ENCODE measurements around the gene PTH1R. TPM values are rescaled to one million over a fixed set of nuclear protein-coding genes. Genes with fewer than 3 reads are reported as not detected.

Gene PTH1R
- polyA plus RNA-seq, 1 of the 3 experiments (the other 2 are of a cell fraction) = 0.07 TPM

DNA sequence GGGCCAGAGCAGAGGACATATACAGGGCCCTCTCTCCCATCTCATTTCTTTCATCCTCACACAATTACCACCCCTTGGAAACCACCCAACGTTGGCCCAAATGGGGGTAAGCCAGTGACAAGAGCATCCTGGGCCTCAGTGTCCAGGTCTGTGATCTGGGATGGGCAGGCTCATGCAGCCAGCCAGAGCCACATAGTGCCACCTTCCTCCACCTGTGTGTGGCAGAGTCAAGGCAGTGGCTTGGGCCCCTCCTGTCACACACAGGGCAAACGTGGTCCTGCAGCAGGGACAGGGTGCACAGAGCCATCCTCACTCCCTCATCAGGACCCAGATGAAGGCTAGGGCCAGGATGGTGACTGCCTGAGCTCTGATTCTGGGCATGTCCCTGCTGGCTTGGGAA is 12.0 kb upstream of the PTH1R start:
- Histone ChIP-seq H3K4me2 (no peak overlapping the region), H3F3A (replicated peaks; ENCODE audit: insufficient read depth) (no peaks in the 10 kb centered on the region), H2AFZ (ENCODE audit: low read depth) (no peak overlapping the region), H3K27me3 (ENCODE audit: insufficient read depth) (no peaks in the 10 kb centered on the region), H3K4me3 (ENCODE audit: low read depth in 2 of 2, low read length in 1 of 2) (no peak overlapping the region), H3K79me2 (ENCODE audit: insufficient read depth) (no peaks in the 10 kb centered on the region), H3K9me2 (no peaks in the 10 kb centered on the region), H3K4me1 (ENCODE audit: control insufficient read depth in 1 of 2, insufficient read depth in 2 of 2, low read depth in 1 of 2, low read length in 1 of 2) (peaks cover 0 to 40% of the 10 kb centered on the region in 2 experiments; a peak in 1 of 4 replicates), H3K36me3 (replicated peaks in 1 of 2; ENCODE audit: control insufficient read depth in 1 of 2, insufficient read depth in 2 of 2, low read length in 1 of 2) (no peaks in the 10 kb centered on the region), H4K20me1 (ENCODE audit: insufficient read depth) (no peaks in the 10 kb centered on the region), H3K27ac (ENCODE audit: low read depth in 2 of 2, low read length in 1 of 2) (no peak overlapping the region), H3K9me3 (no peaks in the 10 kb centered on the region), H3K9ac (no peak overlapping the region)
- TF ChIP-seq PBX3 (IDR thresholded peaks at IDR 0.05) = no peak
- TF ChIP-seq TAF1 (IDR thresholded peaks at IDR 0.05; ENCODE audit: borderline replicate concordance, low read depth, low read length) = no peak
- no peak for TF ChIP-seq YY1 (IDR thresholded peaks at IDR 0.05; ENCODE audit: low read depth)
- no peak for TF ChIP-seq EZH2phosphoT487 (IDR thresholded peaks at IDR 0.05; ENCODE audit: borderline replicate concordance, low read depth)
- no peak for TF ChIP-seq GABPA (IDR thresholded peaks at IDR 0.05; ENCODE audit: low read depth)
- no peak for TF ChIP-seq TEAD4 (IDR thresholded peaks at IDR 0.05; ENCODE audit: borderline replicate concordance, insufficient read depth)
- no peak for TF ChIP-seq ELF1 (IDR thresholded peaks at IDR 0.05)
- no peak for TF ChIP-seq FOSL2 (IDR thresholded peaks at IDR 0.05; ENCODE audit: borderline replicate concordance, low read depth)
- TF ChIP-seq, protein P1, sequence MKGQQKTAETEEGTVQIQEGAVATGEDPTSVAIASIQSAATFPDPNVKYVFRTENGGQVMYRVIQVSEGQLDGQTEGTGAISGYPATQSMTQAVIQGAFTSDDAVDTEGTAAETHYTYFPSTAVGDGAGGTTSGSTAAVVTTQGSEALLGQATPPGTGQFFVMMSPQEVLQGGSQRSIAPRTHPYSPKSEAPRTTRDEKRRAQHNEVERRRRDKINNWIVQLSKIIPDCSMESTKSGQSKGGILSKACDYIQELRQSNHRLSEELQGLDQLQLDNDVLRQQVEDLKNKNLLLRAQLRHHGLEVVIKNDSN (IDR thresholded peaks at IDR 0.05; ENCODE audit: borderline replicate concordance, low read depth) = no peak
- TF ChIP-seq SIN3A (IDR thresholded peaks at IDR 0.05; ENCODE audit: borderline replicate concordance, low read depth, low read length) = no peak
- 0% methylated on average over 1 of the region's 2 CpGs for WGBS (ENCODE audit: low lambda C conversion rate)
- no peak for DNase-seq
- POLR2A ChIA-PET = no interaction called here
- CTCF ChIA-PET = interaction anchor here (0.6 to 16.8 kb wide), 14 partner anchors 13 to 391 kb away, joined by 3 to 480 read pairs (median 12); partner anchors contain the start of gene PTH1R

GRCh38 chr3:46866032-46866595 is 11.4 kb upstream of the PTH1R start:
- Histone ChIP-seq H3K4me2 (no peak overlapping the region), H3K36me3 (replicated peaks in 1 of 2; ENCODE audit: control insufficient read depth in 1 of 2, insufficient read depth in 2 of 2, low read length in 1 of 2) (no peaks in the 10 kb centered on the region), H2AFZ (ENCODE audit: low read depth) (no peak overlapping the region), H3K9me2 (no peaks in the 10 kb centered on the region), H3K27ac (ENCODE audit: low read depth in 2 of 2, low read length in 1 of 2) (no peak overlapping the region), H3F3A (replicated peaks; ENCODE audit: insufficient read depth) (no peaks in the 10 kb centered on the region), H3K4me1 (ENCODE audit: control insufficient read depth in 1 of 2, insufficient read depth in 2 of 2, low read depth in 1 of 2, low read length in 1 of 2) (peaks cover 0 to 40% of the 10 kb centered on the region in 2 experiments; a peak in 1 of 4 replicates), H3K9me3 (no peaks in the 10 kb centered on the region), H4K20me1 (ENCODE audit: insufficient read depth) (no peaks in the 10 kb centered on the region), H3K27me3 (ENCODE audit: insufficient read depth) (no peaks in the 10 kb centered on the region), H3K9ac (no peak overlapping the region), H3K4me3 (ENCODE audit: low read depth in 2 of 2, low read length in 1 of 2) (no peak overlapping the region), H3K79me2 (ENCODE audit: insufficient read depth) (no peaks in the 10 kb centered on the region)
- ChIA-PET POLR2A (no interaction called here), CTCF (interaction anchor here (0.6 to 16.8 kb wide), 29 partner anchors 9 to 391 kb away, joined by 3 to 480 read pairs (median 5); partner anchors contain the start of genes PTH1R and SETD2)
- DNase-seq = no peak
- WGBS (ENCODE audit: low lambda C conversion rate) = 75% methylated on average over 3 of the region's 11 CpGs
- TF ChIP-seq, protein P2, sequence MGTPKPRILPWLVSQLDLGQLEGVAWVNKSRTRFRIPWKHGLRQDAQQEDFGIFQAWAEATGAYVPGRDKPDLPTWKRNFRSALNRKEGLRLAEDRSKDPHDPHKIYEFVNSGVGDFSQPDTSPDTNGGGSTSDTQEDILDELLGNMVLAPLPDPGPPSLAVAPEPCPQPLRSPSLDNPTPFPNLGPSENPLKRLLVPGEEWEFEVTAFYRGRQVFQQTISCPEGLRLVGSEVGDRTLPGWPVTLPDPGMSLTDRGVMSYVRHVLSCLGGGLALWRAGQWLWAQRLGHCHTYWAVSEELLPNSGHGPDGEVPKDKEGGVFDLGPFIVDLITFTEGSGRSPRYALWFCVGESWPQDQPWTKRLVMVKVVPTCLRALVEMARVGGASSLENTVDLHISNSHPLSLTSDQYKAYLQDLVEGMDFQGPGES (IDR thresholded peaks at IDR 0.05; ENCODE audit: low read depth, low read length) = no peak
- TF ChIP-seq FOXJ3 (CRISPR knock-in tag; IDR thresholded peaks at IDR 0.05) (no peak), YY1 (IDR thresholded peaks at IDR 0.05; ENCODE audit: low read depth) (no peak), FOXM1 (IDR thresholded peaks at IDR 0.05; ENCODE audit: low read depth) (no peak), TCF12 (IDR thresholded peaks at IDR 0.05) (no peak), RFX5 (IDR thresholded peaks at IDR 0.05; ENCODE audit: low read length) (no peak)

Measured in SK-N-SH (cell line).